Tibial nerve (tissue), 3 donors: Measurements from ENCODE around the gene DFFB.
"Not testable (repeated sequence)": the region's sequence is repeated elsewhere in the genome, so short reads cannot be mapped to it uniquely, and the experiment has no call there.

Source experiments
- POLR2A ChIP-seq, 2 donors: fragments of 450-650 bp; IDR thresholded peaks; one replicate each; pipeline ENCODE4 v1.6.1; 2017; ENCODE audit warnings: antibody characterized with exemption in 2 of 2, mild to moderate bottlenecking in 2 of 2, moderate library complexity in 2 of 2
- TF ChIP-seq, protein P1 (sequence below), 5 experiments: fragments of 200-600 bp in 3 of 5; fragments of 450-650 bp in 2 of 5; sonication (generic) in 3 of 5; IDR thresholded peaks; one replicate each; pipeline ENCODE4 v1.5.1; 2016 to 2019; ENCODE audit warnings: antibody characterized with exemption in 5 of 5, mild to moderate bottlenecking in 3 of 5, moderate library complexity in 2 of 5

DNA sequence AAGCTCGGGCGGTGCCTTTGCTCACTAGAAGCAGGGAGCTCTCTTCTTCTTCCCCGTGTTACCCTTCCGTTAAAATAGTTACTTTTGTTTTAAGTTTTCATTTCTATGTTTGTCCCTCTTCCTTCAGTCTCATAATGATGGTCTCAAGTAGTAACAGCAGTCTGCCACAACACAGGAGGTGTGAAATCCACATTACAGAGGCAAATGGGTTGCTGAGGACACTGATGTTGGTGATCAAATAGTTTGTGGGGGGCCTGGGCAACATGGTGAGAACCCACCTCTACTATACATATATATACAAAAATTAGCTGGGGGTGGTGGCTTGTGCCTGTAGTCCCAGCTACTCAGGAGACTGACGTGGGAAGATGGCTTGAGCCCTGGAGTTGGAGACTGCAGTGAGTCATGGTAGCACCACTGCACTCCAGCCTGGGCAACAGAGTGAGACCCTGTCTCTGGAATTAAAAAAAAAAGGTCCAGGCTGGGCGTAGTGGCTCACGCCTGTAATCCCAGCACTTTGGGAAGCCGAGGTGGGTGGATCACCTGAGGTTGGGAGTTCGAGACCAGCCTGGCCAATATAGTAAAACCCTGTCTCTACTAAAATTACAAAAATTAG is 47.0 kb upstream of the DFFB start:
- TF ChIP-seq, protein P1, sequence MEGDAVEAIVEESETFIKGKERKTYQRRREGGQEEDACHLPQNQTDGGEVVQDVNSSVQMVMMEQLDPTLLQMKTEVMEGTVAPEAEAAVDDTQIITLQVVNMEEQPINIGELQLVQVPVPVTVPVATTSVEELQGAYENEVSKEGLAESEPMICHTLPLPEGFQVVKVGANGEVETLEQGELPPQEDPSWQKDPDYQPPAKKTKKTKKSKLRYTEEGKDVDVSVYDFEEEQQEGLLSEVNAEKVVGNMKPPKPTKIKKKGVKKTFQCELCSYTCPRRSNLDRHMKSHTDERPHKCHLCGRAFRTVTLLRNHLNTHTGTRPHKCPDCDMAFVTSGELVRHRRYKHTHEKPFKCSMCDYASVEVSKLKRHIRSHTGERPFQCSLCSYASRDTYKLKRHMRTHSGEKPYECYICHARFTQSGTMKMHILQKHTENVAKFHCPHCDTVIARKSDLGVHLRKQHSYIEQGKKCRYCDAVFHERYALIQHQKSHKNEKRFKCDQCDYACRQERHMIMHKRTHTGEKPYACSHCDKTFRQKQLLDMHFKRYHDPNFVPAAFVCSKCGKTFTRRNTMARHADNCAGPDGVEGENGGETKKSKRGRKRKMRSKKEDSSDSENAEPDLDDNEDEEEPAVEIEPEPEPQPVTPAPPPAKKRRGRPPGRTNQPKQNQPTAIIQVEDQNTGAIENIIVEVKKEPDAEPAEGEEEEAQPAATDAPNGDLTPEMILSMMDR (IDR thresholded peaks at IDR 0.05), result not testable (repeated sequence)
- TF ChIP-seq POLR2A (IDR thresholded peaks at IDR 0.05), result not testable (repeated sequence)
